Panc1 (cell line): ENCODE measurements around the gene AFG3L2.

Experiments
- CTCF ChIP-seq: fragments of 450-650 bp; IDR thresholded peaks from 2 replicates; pipeline ENCODE4 v1.5.1; 2017; ENCODE audit warnings: mild to moderate bottlenecking
- POLR2AphosphoS5 ChIP-seq: IDR thresholded peaks from 2 replicates; pipeline ENCODE4 v1.6.1; 2012; ENCODE audit warnings: mild to moderate bottlenecking, low read depth, low read length, moderate library complexity

- no peak for TF ChIP-seq CTCF
- no peak for TF ChIP-seq POLR2AphosphoS5
Measured at GRCh38 chr18:12421732-12422131, 44.7 kb upstream of the AFG3L2 start.
